Measurements from ENCODE around the gene FOXO1.

Gene FOXO1

GRCh38 chr13:40632915-40633314 is 33.5 kb downstream of the FOXO1 start:
- H3K9me3 Mint-ChIP-seq = no peaks in the 10 kb centered on the region
- peak overlapping the region; percentile 68 for H3K27ac Mint-ChIP-seq
- no peak for DNase-seq
- no peaks in the 10 kb centered on the region for H3K27me3 Mint-ChIP-seq
- peaks cover 74% of the 10 kb centered on the region for H3K36me3 Mint-ChIP-seq (ENCODE audit: low read depth)
- no peak overlapping the region for H3K4me3 Mint-ChIP-seq
- H3K4me1 Mint-ChIP-seq (ENCODE audit: low read depth) = peaks cover 86% of the 10 kb centered on the region

DNA sequence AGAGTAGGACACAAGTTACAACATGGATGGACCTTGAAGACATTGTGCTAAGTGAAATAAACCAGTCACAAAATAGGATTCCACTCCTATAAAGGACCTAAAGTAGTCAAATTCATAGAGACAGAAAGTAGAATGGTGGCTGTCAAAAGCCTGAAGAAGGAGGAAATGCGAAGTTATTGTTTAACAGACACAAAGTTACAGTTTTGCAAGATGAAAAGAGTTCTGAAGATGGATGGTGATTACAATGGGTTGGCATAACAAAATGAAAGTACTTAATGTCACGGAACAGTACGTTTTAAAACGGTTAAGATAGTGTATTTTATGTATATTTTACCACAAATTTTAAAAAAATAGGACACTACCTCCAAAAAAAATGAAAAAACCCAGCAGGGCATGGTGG is 34.8 kb downstream of the FOXO1 start:
- no peak for DNase-seq
- Mint-ChIP-seq H3K36me3 (ENCODE audit: low read depth) (peaks cover 78% of the 10 kb centered on the region), H3K4me1 (ENCODE audit: low read depth) (peaks cover 88% of the 10 kb centered on the region), H3K4me3 (peak overlapping the region; percentile 46), H3K27ac (peak overlapping the region; percentile 75), H3K27me3 (no peaks in the 10 kb centered on the region), H3K9me3 (no peaks in the 10 kb centered on the region)

GRCh38 chr13:40629678-40630384 is 36.6 kb downstream of the FOXO1 start:
- peaks cover 89% of the 10 kb centered on the region for H3K4me1 Mint-ChIP-seq (ENCODE audit: low read depth)
- H3K36me3 Mint-ChIP-seq (ENCODE audit: low read depth) = peaks cover 73% of the 10 kb centered on the region
- no peaks in the 10 kb centered on the region for H3K27me3 Mint-ChIP-seq
- peak overlapping the region; percentile 75 for H3K27ac Mint-ChIP-seq
- no peaks in the 10 kb centered on the region for H3K9me3 Mint-ChIP-seq
- H3K4me3 Mint-ChIP-seq = no peak overlapping the region
- DNase-seq = no peak

- Mint-ChIP-seq H3K4me3 (no peak overlapping the region), H3K9me3 (no peaks in the 10 kb centered on the region), H3K4me1 (ENCODE audit: low read depth) (peaks cover 91% of the 10 kb centered on the region), H3K27me3 (no peaks in the 10 kb centered on the region), H3K27ac (peak overlapping the region; percentile 81), H3K36me3 (ENCODE audit: low read depth) (peaks cover 75% of the 10 kb centered on the region)
- DNase-seq = no peak
Observed at GRCh38 chr13:40626977-40627376, 39.5 kb downstream of the FOXO1 start.

GRCh38 chr13:40626561-40626960 is 39.9 kb downstream of the FOXO1 start:
- no peaks in the 10 kb centered on the region for H3K9me3 Mint-ChIP-seq
- no peak overlapping the region for H3K4me3 Mint-ChIP-seq
- no peak for DNase-seq
- no peaks in the 10 kb centered on the region for H3K27me3 Mint-ChIP-seq
- peaks cover 72% of the 10 kb centered on the region for H3K36me3 Mint-ChIP-seq (ENCODE audit: low read depth)
- peaks cover 88% of the 10 kb centered on the region for H3K4me1 Mint-ChIP-seq (ENCODE audit: low read depth)
- H3K27ac Mint-ChIP-seq = peak overlapping the region; percentile 81

GRCh38 chr13:40624986-40625385 is 41.5 kb downstream of the FOXO1 start:
- peak overlapping the region; percentile 78 for H3K27ac Mint-ChIP-seq
- H3K4me3 Mint-ChIP-seq = no peak overlapping the region
- H3K9me3 Mint-ChIP-seq = no peaks in the 10 kb centered on the region

DNA sequence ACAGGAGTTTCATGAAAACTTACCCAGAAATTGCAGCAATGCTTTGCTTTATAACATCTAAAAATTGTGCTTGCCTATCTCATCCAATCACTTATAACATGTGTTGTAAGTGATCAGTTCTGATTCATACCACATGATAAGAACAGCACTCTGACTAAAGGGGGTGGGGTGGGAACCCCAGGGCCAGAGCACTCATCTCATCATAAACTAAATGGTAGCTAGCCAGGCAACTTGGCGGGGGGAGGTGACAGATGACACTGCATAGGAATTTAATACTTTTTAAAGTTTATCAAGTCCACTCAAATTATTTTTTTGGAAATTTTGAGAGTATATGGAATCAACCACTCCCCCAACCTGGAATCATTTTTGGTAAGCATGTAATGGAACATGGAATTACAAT is 42.1 kb downstream of the FOXO1 start:
- H3K4me3 Mint-ChIP-seq = peak overlapping the region; percentile 23
- peaks cover 84% of the 10 kb centered on the region for H3K4me1 Mint-ChIP-seq (ENCODE audit: low read depth)
- no peaks in the 10 kb centered on the region for H3K9me3 Mint-ChIP-seq
- peak overlapping the region; percentile 78 for H3K27ac Mint-ChIP-seq
- H3K27me3 Mint-ChIP-seq = no peaks in the 10 kb centered on the region
- H3K36me3 Mint-ChIP-seq (ENCODE audit: low read depth) = peaks cover 68% of the 10 kb centered on the region
- no peak for DNase-seq

More at GRCh38 chr13:40624986-40625385, 41.5 kb downstream of the FOXO1 start:
- Mint-ChIP-seq H3K36me3 (ENCODE audit: low read depth) (peaks cover 68% of the 10 kb centered on the region), H3K27me3 (no peaks in the 10 kb centered on the region), H3K4me1 (ENCODE audit: low read depth) (peaks cover 84% of the 10 kb centered on the region)
- DNase-seq = no peak

GRCh38 chr13:40622761-40623160 is 43.7 kb downstream of the FOXO1 start:
- DNase-seq = no peak
- H3K27ac Mint-ChIP-seq = peak overlapping the region; percentile 85
- peaks cover 3% of the 10 kb centered on the region for H3K9me3 Mint-ChIP-seq
- no peak overlapping the region for H3K4me3 Mint-ChIP-seq
- no peaks in the 10 kb centered on the region for H3K27me3 Mint-ChIP-seq
- H3K4me1 Mint-ChIP-seq (ENCODE audit: low read depth) = peaks cover 87% of the 10 kb centered on the region
- peaks cover 66% of the 10 kb centered on the region for H3K36me3 Mint-ChIP-seq (ENCODE audit: low read depth)

DNA sequence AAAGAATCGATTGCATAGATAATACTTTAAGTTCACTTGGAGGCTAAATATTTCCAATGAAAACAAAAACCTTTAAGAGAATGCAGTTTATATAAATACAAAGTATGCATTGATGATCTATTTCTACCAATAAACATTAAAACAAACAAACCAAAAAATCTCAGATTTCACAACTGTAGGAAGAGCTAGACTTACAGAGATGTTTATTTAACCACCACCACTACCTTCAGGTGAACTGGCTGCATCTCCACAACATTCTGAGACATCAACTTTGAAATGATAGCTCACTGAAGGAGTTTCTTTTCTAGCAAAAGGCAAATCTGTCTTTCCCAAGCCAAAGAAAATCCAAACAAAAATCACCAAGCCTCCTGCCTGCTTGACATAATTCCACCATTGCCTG is 44.2 kb downstream of the FOXO1 start:
- Mint-ChIP-seq H3K4me3 (no peak overlapping the region), H3K4me1 (ENCODE audit: low read depth) (peaks cover 88% of the 10 kb centered on the region), H3K36me3 (ENCODE audit: low read depth) (peaks cover 65% of the 10 kb centered on the region), H3K27ac (peak overlapping the region; percentile 85), H3K27me3 (no peaks in the 10 kb centered on the region), H3K9me3 (peaks cover 3% of the 10 kb centered on the region)
- DNase-seq = no peak

GRCh38 chr13:40619479-40619814 is 47.0 kb downstream of the FOXO1 start:
- Mint-ChIP-seq H3K9me3 (peaks cover 3% of the 10 kb centered on the region), H3K4me1 (ENCODE audit: low read depth) (peaks cover 90% of the 10 kb centered on the region), H3K36me3 (ENCODE audit: low read depth) (peaks cover 56% of the 10 kb centered on the region), H3K27me3 (no peaks in the 10 kb centered on the region), H3K4me3 (peak overlapping the region; percentile 2), H3K27ac (peak overlapping the region; percentile 92)
- DNase-seq = no peak

DNA sequence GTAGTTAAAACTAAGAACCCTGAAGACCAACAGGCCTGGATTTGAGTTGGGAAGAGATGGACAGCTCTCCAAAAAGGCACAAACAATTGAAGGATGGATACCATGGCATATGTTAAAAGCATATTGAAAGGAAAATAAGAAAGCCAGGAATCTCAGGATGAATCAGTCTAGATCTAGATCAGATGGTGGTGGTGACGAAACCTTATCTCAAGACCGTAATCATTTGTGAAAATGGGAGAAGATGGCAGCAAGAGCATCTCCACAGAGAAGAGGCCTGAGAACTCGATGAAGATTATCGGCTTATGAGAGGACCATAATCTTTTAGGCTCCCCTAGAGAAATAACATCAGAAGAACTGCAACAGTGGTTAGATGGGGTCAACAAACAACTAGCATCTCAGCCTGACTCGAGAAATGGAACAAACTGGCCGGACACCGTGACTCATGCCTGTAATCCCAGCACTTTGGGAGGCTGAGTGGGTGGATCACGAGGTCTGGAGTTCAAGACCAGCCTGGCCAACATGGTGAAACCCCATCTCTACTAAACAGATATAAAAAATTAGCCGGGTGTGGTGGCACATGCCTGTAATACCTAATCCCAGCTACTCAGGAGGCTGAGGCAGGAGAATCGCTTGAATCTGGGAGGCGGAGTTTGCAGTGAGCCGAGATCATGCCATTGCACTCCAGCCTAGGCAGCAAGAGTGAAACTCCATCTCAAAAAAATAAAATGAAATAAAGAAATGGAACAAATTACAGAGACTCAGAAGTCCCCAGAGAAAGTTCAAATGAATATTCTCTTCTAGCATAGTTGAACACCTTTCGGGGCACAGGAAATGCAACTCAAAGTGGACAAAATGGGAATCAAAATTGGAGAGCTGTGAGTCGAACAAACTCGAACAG is 47.6 kb downstream of the FOXO1 start:
- no peaks in the 10 kb centered on the region for H3K27me3 Mint-ChIP-seq
- H3K9me3 Mint-ChIP-seq = peaks cover 3% of the 10 kb centered on the region
- H3K27ac Mint-ChIP-seq = peak overlapping the region; percentile 92
- peaks cover 91% of the 10 kb centered on the region for H3K4me1 Mint-ChIP-seq (ENCODE audit: low read depth)
- H3K36me3 Mint-ChIP-seq (ENCODE audit: low read depth) = peaks cover 56% of the 10 kb centered on the region
- H3K4me3 Mint-ChIP-seq = peak overlapping the region; percentile 2
- DNase-seq = no peak

DNA sequence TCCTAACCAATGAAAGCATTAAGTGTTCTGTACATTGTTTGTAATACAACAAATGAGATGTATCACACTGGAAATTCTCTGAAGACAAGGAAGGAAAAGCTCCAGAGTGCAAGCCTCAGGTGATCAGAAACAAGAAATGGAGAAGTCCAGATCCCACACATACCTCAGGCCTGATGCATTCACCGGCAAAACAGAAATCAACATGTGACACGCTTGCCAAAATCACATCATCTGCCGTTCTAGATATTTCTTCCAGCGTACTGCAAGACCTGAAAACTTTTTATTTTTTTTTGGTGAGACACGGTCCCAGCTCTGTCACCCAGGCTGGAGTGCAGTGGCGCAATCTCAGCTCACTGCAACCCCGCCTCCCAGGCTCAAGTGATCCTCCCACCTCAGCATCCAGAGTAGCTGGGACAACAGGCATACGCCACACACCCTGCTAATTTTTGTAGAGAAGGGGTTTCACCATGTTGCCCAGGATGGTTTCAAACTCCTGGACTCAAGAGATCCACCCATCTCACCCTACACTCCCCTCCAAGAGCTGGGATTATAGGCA is 48.6 kb downstream of the FOXO1 start:
- Mint-ChIP-seq H3K36me3 (ENCODE audit: low read depth) (peaks cover 57% of the 10 kb centered on the region), H3K27me3 (no peaks in the 10 kb centered on the region), H3K9me3 (peaks cover 3% of the 10 kb centered on the region), H3K4me3 (no peak overlapping the region), H3K4me1 (ENCODE audit: low read depth) (peaks cover 92% of the 10 kb centered on the region), H3K27ac (peak overlapping the region; percentile 92)
- DNase-seq = no peak

DNA sequence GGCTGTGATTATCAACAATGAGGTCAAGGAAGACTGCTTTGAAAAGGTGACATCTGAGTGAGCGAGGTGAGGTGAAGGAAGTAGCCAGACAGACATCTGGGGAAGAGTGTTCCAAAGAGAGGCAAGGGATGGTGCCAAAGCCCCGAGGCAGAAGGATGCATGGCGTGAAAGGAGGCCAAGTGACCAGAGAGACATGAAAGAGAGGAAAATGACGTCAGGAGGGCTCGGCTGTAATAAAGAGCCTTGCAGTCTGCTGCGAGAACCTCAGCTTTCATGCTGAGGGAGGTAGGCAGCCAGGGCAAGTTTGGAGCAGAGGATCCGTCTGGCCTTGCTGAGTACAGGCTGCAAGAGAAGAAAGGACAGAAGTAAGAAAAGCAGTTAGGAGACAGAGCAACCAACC is 50.8 kb downstream of the FOXO1 start:
- peaks cover 99% of the 10 kb centered on the region for H3K4me1 Mint-ChIP-seq (ENCODE audit: low read depth)
- peak overlapping the region; percentile 92 for H3K27ac Mint-ChIP-seq
- peaks cover 3% of the 10 kb centered on the region for H3K9me3 Mint-ChIP-seq
- H3K27me3 Mint-ChIP-seq = no peaks in the 10 kb centered on the region
- peaks cover 61% of the 10 kb centered on the region for H3K36me3 Mint-ChIP-seq (ENCODE audit: low read depth)
- DNase-seq = no peak
- H3K4me3 Mint-ChIP-seq = no peak overlapping the region

DNA sequence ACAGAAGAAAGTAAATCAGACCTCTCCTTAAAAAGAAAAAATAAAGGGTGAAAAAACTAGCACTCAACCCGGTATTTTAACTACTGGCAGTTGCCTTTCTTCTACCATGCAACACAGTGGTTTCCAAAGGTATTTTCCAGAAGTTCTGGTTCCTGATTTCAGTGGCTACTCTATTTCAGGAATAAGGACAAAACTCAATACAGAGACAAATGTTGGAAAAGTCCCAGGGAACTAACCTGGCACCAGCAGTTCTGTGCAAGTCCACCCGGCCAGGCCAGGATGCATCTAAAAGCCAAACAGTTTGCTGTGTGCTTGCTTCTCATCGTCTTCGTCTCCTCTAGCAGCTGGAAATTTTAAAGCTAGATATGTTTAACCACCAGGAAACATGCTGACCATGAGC is 52.5 kb downstream of the FOXO1 start:
- Mint-ChIP-seq H3K27me3 (no peaks in the 10 kb centered on the region), H3K4me1 (ENCODE audit: low read depth) (peaks cover 95% of the 10 kb centered on the region), H3K27ac (peak overlapping the region; percentile 92), H3K9me3 (peaks cover 3% of the 10 kb centered on the region), H3K36me3 (ENCODE audit: low read depth) (peaks cover 56% of the 10 kb centered on the region), H3K4me3 (peak overlapping the region; percentile 68)
- no peak for DNase-seq

Measured in activated T-cell treated with anti-CD3 and anti-CD28 coated beads, Interleukin-2, amount 50 U/mL, for 24 hours (primary cell).